Measurements from ENCODE around the gene MAN1A2. TPM values are rescaled to one million over a fixed set of nuclear protein-coding genes. Genes with fewer than 3 reads are reported as not detected.

Gene MAN1A2
- total and polyA plus RNA-seq, 10 of the 15 experiments (the other 5 are each of a cell fraction or from before 2014, with no cell fraction given), result 2.8 to 23.6 (median 16.0) TPM

- TF ChIP-seq HSF1 (IDR thresholded peaks at IDR 0.05; ENCODE audit: low read depth, low read length) (no peak), SIX5 (IDR thresholded peaks at IDR 0.05; ENCODE audit: low read depth, low read length, severe bottlenecking) (no peak), SP1 (IDR thresholded peaks at IDR 0.05; ENCODE audit: low read depth, low read length) (peak; percentile 48), SMC3 (IDR thresholded peaks at IDR 0.05; ENCODE audit: borderline replicate concordance, low read length) (no peak), RAD21 (IDR thresholded peaks at IDR 0.05; ENCODE audit: insufficient read depth, low read depth, low read length) (no peak), RB1 (IDR thresholded peaks at IDR 0.05; ENCODE audit: borderline replicate concordance) (no peak), ZNF207 (IDR thresholded peaks at IDR 0.05; ENCODE audit: borderline replicate concordance) (no peak), CREM (IDR thresholded peaks at IDR 0.05; ENCODE audit: low read depth) (no peak), NBN (IDR thresholded peaks at IDR 0.05) (no peak), GATAD2B (conservative IDR thresholded peaks at IDR 0.05; ENCODE audit: low read depth) (peak; percentile 98), WRNIP1 (IDR thresholded peaks at IDR 0.05; ENCODE audit: borderline replicate concordance, low read depth, low read length) (no peak), MEF2B (IDR thresholded peaks at IDR 0.05; ENCODE audit: partially characterized antibody, poor library complexity, severe bottlenecking) (no peak), JUND (IDR thresholded peaks at IDR 0.05; ENCODE audit: low read depth, low read length) (no peak; the same call in 1 of the 2 replicates), RCOR1 (conservative IDR thresholded peaks at IDR 0.05; ENCODE audit: low read depth, low read length) (no peak), MTA3 (IDR thresholded peaks at IDR 0.05; ENCODE audit: borderline replicate concordance, low read length) (no peak), YBX1 (IDR thresholded peaks at IDR 0.05) (no peak)
- TF ChIP-seq, protein P1, sequence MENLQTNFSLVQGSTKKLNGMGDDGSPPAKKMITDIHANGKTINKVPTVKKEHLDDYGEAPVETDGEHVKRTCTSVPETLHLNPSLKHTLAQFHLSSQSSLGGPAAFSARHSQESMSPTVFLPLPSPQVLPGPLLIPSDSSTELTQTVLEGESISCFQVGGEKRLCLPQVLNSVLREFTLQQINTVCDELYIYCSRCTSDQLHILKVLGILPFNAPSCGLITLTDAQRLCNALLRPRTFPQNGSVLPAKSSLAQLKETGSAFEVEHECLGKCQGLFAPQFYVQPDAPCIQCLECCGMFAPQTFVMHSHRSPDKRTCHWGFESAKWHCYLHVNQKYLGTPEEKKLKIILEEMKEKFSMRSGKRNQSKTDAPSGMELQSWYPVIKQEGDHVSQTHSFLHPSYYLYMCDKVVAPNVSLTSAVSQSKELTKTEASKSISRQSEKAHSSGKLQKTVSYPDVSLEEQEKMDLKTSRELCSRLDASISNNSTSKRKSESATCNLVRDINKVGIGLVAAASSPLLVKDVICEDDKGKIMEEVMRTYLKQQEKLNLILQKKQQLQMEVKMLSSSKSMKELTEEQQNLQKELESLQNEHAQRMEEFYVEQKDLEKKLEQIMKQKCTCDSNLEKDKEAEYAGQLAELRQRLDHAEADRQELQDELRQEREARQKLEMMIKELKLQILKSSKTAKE (IDR thresholded peaks at IDR 0.05; ENCODE audit: low read depth, poor library complexity, severe bottlenecking), result no peak
- TF ChIP-seq, protein P2, sequence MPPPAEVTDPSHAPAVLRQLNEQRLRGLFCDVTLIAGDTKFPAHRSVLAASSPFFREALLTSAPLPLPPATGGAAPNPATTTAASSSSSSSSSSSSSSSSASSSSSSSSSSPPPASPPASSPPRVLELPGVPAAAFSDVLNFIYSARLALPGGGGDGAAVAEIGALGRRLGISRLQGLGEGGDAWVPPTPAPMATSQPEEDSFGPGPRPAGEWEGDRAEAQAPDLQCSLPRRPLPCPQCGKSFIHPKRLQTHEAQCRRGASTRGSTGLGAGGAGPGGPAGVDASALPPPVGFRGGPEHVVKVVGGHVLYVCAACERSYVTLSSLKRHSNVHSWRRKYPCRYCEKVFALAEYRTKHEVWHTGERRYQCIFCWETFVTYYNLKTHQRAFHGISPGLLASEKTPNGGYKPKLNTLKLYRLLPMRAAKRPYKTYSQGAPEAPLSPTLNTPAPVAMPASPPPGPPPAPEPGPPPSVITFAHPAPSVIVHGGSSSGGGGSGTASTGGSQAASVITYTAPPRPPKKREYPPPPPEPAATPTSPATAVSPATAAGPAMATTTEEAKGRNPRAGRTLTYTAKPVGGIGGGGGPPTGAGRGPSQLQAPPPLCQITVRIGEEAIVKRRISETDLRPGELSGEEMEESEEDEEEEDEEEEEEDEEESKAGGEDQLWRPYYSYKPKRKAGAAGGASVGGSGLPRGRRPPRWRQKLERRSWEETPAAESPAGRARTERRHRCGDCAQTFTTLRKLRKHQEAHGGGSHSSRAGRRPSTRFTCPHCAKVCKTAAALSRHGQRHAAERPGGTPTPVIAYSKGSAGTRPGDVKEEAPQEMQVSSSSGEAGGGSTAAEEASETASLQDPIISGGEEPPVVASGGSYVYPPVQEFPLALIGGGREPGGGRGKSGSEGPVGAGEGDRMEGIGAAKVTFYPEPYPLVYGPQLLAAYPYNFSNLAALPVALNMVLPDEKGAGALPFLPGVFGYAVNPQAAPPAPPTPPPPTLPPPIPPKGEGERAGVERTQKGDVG (CRISPR knock-in tag; IDR thresholded peaks at IDR 0.05), result no peak
- TF ChIP-seq, protein P3, sequence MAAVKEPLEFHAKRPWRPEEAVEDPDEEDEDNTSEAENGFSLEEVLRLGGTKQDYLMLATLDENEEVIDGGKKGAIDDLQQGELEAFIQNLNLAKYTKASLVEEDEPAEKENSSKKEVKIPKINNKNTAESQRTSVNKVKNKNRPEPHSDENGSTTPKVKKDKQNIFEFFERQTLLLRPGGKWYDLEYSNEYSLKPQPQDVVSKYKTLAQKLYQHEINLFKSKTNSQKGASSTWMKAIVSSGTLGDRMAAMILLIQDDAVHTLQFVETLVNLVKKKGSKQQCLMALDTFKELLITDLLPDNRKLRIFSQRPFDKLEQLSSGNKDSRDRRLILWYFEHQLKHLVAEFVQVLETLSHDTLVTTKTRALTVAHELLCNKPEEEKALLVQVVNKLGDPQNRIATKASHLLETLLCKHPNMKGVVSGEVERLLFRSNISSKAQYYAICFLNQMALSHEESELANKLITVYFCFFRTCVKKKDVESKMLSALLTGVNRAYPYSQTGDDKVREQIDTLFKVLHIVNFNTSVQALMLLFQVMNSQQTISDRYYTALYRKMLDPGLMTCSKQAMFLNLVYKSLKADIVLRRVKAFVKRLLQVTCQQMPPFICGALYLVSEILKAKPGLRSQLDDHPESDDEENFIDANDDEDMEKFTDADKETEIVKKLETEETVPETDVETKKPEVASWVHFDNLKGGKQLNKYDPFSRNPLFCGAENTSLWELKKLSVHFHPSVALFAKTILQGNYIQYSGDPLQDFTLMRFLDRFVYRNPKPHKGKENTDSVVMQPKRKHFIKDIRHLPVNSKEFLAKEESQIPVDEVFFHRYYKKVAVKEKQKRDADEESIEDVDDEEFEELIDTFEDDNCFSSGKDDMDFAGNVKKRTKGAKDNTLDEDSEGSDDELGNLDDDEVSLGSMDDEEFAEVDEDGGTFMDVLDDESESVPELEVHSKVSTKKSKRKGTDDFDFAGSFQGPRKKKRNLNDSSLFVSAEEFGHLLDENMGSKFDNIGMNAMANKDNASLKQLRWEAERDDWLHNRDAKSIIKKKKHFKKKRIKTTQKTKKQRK (IDR thresholded peaks at IDR 0.05; ENCODE audit: low read depth, low read length), result no peak
Measured at GRCh38 chr1:117367046-117368025, at the start of gene MAN1A2 (continued).
